ENCODE data around the gene FAM219B.

GRCh38 chr15:74870436-74871215 lies 36.0 kb downstream of the FAM219B start:
- TF ChIP-seq CTCF (IDR thresholded peaks at IDR 0.05) (no peak), POLR2A (IDR thresholded peaks at IDR 0.05) (no peak), POLR2AphosphoS5 (IDR thresholded peaks at IDR 0.05) (no peak), EP300 (IDR thresholded peaks at IDR 0.05; ENCODE audit: low read depth) (no peak)
